SU-DHL-6 (cell line): Measurements from ENCODE around the gene FGD5.

Source experiments
- H2AFZ ChIP-seq: fragments of 200-600 bp; sonication (generic); 2 replicates; pipeline ENCODE4 v1.6.1; 2014; ENCODE audit warnings: low read depth, mild to moderate bottlenecking, moderate library complexity, mixed read lengths, antibody characterized with exemption, low read length; ENCODE audit not compliant: severe bottlenecking
- H3F3A ChIP-seq: fragments of 200-600 bp; shearing (Covaris generic); 2 replicates; pipeline ENCODE4 v1.6.0; 2016; ENCODE audit warnings: antibody characterized with exemption, mild to moderate bottlenecking; ENCODE audit not compliant: insufficient read depth
- H3K27ac ChIP-seq: fragments of 200-600 bp; sonication (generic); 2 replicates; pipeline ENCODE4 v1.5.1; 2016; ENCODE audit warnings: low read depth, mild to moderate bottlenecking, low read length, moderate library complexity, mixed read lengths
- H3K27me3 ChIP-seq: fragments of 200-600 bp; sonication (generic), shearing (Covaris generic); 2 replicates; pipeline ENCODE4 v1.6.0; 2014; ENCODE audit warnings: mild to moderate bottlenecking, low read length
- H3K36me3 ChIP-seq: fragments of 200-600 bp; sonication (generic); 2 replicates; pipeline ENCODE4 v1.6.1; 2014; ENCODE audit warnings: mild to moderate bottlenecking, low read length, mixed read lengths
- H3K4me2 ChIP-seq: fragments of 300-600, 200-600 bp; shearing (Covaris generic), sonication (generic); 2 replicates; pipeline ENCODE4 v1.6.0; 2014; ENCODE audit warnings: low read length, low read depth, mild to moderate bottlenecking; ENCODE audit not compliant: poor library complexity, severe bottlenecking
- H3K4me3 ChIP-seq: fragments of 200-600 bp; sonication (generic); 2 replicates; pipeline ENCODE4 v1.5.1; 2014; ENCODE audit warnings: antibody characterized with exemption, low read length, mild to moderate bottlenecking, mixed read lengths; ENCODE audit not compliant: insufficient read depth, poor library complexity, severe bottlenecking
- H3K79me2 ChIP-seq: fragments of 200-600 bp; sonication (generic); 2 replicates; pipeline ENCODE4 v1.6.1; 2014; ENCODE audit warnings: mild to moderate bottlenecking, low read length, moderate library complexity; ENCODE audit not compliant: insufficient read depth
- H3K9ac ChIP-seq: fragments of 200-600 bp; sonication (generic); 2 replicates; pipeline ENCODE4 v1.7.0; 2014; ENCODE audit warnings: mild to moderate bottlenecking, low read length
- H3K9me2 ChIP-seq: fragments of 200-600 bp; sonication (generic); replicated peaks from 2 replicates; pipeline ENCODE4 v1.6.1; 2014; ENCODE audit warnings: low read length; ENCODE audit not compliant: insufficient read depth
- H3K9me3 ChIP-seq: fragments of 200-600 bp; sonication (generic); 2 replicates; pipeline ENCODE4 v1.6.1; 2014; ENCODE audit warnings: low read length, mixed read lengths; ENCODE audit not compliant: insufficient read depth
- H4K20me1 ChIP-seq: fragments of 200-600 bp; sonication (generic); 2 replicates; pipeline ENCODE4 v1.6.1; 2014; ENCODE audit warnings: low read depth, mild to moderate bottlenecking, antibody characterized with exemption, low read length, moderate library complexity, mixed read lengths
- EZH2phosphoT487 ChIP-seq: fragments of 200-600 bp; sonication (generic), shearing (Covaris generic); conservative IDR thresholded peaks from 2 replicates; pipeline ENCODE4 v1.6.1; 2018; ENCODE audit warnings: mild to moderate bottlenecking, antibody characterized with exemption, low read length, moderate library complexity, mixed read lengths
- TF ChIP-seq, protein P1 (sequence below): fragments of 200-600 bp; sonication (generic); IDR thresholded peaks from one replicate; pipeline ENCODE4 v1.5.1; 2017; ENCODE audit warnings: antibody characterized with exemption, mild to moderate bottlenecking, low read length, moderate library complexity; ENCODE audit not compliant: insufficient read depth, poor library complexity, severe bottlenecking

The FGD5 gene

GRCh38 chr3:14879211-14879874, 60.6 kb downstream of the FGD5 start:
- no peaks in the 10 kb centered on the region for H3K36me3 ChIP-seq
- H3F3A ChIP-seq: no peaks in the 10 kb centered on the region
- no peaks in the 10 kb centered on the region for H3K9me2 ChIP-seq
- H3K27me3 ChIP-seq: no peaks in the 10 kb centered on the region
- no peaks in the 10 kb centered on the region for H3K79me2 ChIP-seq
- H2AFZ ChIP-seq: no peak overlapping the region
- H3K4me2 ChIP-seq: no peak overlapping the region
- no peak overlapping the region for H3K9ac ChIP-seq
- TF ChIP-seq, protein P1, sequence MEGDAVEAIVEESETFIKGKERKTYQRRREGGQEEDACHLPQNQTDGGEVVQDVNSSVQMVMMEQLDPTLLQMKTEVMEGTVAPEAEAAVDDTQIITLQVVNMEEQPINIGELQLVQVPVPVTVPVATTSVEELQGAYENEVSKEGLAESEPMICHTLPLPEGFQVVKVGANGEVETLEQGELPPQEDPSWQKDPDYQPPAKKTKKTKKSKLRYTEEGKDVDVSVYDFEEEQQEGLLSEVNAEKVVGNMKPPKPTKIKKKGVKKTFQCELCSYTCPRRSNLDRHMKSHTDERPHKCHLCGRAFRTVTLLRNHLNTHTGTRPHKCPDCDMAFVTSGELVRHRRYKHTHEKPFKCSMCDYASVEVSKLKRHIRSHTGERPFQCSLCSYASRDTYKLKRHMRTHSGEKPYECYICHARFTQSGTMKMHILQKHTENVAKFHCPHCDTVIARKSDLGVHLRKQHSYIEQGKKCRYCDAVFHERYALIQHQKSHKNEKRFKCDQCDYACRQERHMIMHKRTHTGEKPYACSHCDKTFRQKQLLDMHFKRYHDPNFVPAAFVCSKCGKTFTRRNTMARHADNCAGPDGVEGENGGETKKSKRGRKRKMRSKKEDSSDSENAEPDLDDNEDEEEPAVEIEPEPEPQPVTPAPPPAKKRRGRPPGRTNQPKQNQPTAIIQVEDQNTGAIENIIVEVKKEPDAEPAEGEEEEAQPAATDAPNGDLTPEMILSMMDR: no peak
- TF ChIP-seq EZH2phosphoT487: no peak
- no peaks in the 10 kb centered on the region for H4K20me1 ChIP-seq
- no peak overlapping the region for H3K27ac ChIP-seq
- no peaks in the 10 kb centered on the region for H3K9me3 ChIP-seq
- no peak overlapping the region for H3K4me3 ChIP-seq

GRCh38 chr3:14880447-14881106, 61.8 kb downstream of the FGD5 start:
- Histone ChIP-seq H3K36me3 (no peaks in the 10 kb centered on the region), H3F3A (no peaks in the 10 kb centered on the region), H3K9me2 (no peaks in the 10 kb centered on the region), H4K20me1 (no peaks in the 10 kb centered on the region), H2AFZ (no peak overlapping the region), H3K4me3 (no peak overlapping the region), H3K9me3 (no peaks in the 10 kb centered on the region), H3K9ac (no peak overlapping the region), H3K27ac (no peak overlapping the region), H3K27me3 (no peaks in the 10 kb centered on the region), H3K79me2 (no peaks in the 10 kb centered on the region), H3K4me2 (no peak overlapping the region)
- TF ChIP-seq EZH2phosphoT487: no peak
- TF ChIP-seq, protein P1: no peak

DNA sequence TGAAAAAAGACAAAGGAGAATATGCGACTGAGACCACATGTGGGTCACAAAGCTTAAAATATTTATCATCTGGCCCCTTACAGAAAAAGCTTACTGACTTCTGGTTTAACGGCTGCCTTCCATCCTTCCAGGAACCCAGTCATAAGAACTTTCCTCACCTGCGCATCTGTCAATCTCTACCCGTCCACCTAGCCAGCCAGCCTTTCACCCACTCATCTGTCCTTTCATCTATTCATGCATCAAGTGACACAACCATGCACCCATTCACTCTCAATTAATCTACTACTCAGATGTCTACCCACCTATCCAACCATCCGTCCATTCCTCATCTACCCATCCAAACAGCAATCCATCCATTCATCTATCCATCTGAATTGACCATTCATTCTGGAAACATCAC, 64.5 kb downstream of the FGD5 start:
- Histone ChIP-seq H3K9me3 (no peaks in the 10 kb centered on the region), H3K4me2 (no peak overlapping the region), H3K27me3 (no peaks in the 10 kb centered on the region), H4K20me1 (no peaks in the 10 kb centered on the region), H3K27ac (no peak overlapping the region), H3K9ac (no peak overlapping the region), H3K79me2 (no peaks in the 10 kb centered on the region), H3K9me2 (no peaks in the 10 kb centered on the region), H3K4me3 (no peak overlapping the region), H2AFZ (no peak overlapping the region), H3F3A (no peaks in the 10 kb centered on the region), H3K36me3 (no peaks in the 10 kb centered on the region)
- TF ChIP-seq, protein P1: no peak
- no peak for TF ChIP-seq EZH2phosphoT487
